Mucosa of gallbladder (tissue), 1 donor: ENCODE measurements around the gene TM7SF3. TPM values are rescaled to one million over a fixed set of nuclear protein-coding genes. Genes with fewer than 3 reads are reported as not detected.

Experiments
- DNase-seq: peaks from one replicate; pipeline ENCODE4 v3.0.0-alpha.2; 2020; ENCODE audit warnings: low spot score
- total RNA-seq: library from RNA; stranded (reverse); gene quantifications from one replicate; pipeline ENCODE4 v1.2.1, GENCODE V29; 2021
- donor health status: DM: no; HTN: no; CAD: no.

Gene TM7SF3
- total RNA-seq, 1 donor from 2014 or later, result 82.8 TPM

DNA sequence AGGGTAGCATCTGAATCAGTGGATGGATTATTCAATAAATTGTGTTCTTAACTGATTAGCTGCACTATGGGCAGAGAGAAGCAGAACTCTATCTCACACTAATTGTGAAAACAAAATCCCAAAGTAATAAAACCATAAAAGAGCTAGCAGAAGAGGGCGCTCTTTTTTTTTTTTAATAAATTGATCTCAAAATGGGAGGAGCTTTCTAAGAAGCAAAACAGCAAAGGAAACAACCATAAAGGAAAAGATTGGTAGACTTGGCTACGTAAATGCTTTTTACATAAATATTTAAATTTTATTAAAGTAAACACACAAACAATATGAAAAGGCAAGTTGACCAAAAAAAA is 1.5 kb upstream of the TM7SF3 start:
- no peak for DNase-seq

DNA sequence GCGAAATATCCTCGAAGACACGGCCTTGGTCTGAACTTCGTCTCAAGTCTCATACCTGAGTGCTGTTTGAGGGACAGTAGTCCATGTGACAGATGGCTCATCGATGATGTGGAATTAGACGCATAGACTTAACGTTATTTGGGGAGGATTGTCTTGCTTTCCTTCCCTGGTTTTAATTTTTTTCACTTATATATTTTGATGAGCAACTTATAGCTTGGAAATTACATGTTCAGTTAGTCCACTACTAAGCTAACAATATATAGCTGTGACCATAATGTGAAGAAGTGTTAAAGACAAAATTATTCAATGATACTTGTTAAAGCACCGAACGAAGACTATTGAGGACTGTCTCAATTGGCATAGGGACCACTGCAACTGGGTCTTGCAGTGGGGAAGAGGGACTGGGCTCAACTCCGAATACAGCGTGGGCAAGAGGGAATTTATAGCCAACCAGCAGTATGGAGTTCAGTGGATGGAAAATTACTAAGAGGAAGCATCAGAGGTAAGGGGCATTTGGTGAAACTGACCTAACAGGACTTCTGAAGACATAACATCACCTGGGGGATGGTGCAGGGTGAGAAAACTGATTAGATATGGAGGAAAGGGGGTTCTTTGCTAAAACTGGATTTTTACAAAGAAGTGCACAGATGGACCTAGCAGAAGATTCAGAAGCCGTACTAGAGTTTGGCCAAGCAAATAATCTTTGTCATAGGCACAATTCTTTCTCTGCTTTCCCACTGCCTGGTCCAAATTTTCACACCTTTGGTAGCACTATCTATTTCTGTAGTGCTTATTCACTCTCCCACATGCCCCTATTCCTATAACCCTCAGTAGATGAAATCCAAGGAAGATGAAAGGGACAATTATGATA is 910 bp upstream of the TM7SF3 start:
- no peak for DNase-seq

DNA sequence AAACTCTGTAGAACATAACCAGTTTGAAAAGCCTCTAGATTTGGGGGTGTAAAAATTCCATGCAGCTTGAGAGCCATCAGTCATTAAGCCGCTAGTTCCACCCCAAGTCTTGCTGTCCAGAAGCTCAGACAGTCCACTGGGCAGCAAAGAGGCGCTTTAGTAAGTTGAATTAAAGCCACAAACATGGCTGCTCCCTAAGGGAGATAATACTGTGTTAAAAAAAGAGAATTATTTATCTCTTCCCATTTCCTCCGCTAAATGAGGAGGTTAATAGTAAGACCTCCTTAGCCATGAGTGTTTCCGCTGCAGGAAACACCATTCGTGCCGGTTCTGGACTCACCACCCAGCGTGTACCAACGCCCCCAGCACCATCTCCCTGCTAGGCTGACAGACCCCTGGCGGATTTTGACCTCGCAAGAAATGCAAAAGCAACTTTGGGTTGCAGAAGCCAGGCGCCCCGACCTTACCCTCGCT is 536 bp downstream of the TM7SF3 start:
- DNase-seq, result no peak

DNA sequence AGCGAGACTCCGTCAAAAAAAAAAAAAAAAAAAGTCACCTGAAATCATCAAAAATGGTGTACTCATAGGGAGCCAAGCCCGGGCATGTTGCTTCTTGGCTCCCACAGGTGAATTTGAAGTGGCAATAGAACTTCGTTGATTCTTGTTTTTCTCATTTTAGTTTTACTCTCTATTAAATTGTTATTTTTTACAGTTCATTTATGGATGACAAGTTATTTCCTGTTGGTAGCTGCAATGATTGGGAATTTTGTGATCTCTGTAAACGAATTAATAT is 1.3 kb downstream of the TM7SF3 start:
- no peak for DNase-seq

DNA sequence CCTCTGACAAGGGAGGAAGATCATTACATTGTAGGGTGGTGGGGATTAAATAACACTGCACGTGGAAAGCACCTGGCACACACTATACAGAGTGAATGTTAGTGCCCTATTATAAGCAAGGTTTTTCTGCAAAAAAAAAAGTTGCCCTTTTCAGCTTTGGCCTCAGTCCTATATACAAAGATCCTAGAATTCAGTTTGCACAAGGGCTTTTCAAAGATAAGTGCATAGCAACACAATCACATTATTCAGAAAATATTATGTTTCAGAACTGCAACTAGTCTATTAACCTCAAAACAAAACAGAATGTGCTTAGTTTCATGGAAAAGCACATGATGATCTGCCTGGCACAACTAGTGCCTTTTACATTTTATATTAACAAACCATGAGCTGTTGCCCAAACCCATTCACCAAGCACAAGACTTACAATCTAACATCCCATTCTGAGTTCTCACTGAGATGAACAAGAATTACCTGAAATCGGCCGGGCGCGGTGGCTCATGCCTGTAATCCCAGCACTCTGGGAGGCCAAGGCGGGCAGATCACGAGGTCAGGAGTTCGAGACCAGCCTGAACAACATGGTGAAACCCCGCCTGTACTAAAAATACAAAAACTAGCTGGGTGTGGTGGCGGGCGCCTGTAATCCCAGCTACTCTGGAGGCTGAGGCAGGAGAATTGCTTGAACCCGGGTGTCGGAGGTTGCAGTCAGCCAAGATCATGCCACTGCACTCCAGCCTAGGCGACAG is 1.8 kb downstream of the TM7SF3 start:
- DNase-seq, result no peak

DNA sequence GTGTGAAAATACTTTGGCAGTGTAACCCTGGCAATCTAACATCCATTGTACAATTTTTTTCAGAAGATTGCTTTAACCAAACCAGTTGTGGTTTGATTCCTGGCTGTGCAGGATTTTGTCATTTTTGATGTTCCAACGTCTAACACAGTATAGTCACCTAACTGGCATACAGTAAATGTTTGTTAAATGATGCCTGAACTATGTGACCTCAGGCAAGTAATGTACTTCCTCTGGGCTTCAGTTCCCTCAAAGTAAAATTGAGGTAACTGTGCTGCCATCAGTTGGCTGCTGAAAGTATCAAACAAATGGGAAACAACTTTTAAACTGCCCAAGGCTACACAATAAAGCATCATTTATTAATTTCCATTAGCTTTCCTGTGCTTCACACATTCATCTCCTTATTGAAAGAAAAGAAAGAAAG is 4.3 kb downstream of the TM7SF3 start:
- no peak for DNase-seq

DNA sequence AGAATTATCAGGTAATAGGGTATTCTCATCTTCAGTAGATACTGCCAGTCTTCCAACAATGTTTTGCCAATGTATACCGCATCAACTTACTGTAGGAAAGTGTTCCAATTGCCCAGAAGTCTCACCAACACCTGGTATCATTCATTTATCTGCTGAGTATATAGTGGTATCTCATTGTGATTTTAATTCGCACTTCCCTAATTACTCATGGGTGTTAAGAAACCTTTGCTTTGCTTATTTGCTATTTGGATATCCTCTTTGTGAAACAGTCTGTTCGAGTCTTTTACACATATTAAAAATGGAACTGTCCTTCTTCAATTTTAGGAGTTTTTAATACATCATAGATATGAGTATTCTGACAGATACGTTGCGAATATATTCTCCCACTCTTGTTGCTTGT is 6.1 kb downstream of the TM7SF3 start:
- no peak for DNase-seq

DNA sequence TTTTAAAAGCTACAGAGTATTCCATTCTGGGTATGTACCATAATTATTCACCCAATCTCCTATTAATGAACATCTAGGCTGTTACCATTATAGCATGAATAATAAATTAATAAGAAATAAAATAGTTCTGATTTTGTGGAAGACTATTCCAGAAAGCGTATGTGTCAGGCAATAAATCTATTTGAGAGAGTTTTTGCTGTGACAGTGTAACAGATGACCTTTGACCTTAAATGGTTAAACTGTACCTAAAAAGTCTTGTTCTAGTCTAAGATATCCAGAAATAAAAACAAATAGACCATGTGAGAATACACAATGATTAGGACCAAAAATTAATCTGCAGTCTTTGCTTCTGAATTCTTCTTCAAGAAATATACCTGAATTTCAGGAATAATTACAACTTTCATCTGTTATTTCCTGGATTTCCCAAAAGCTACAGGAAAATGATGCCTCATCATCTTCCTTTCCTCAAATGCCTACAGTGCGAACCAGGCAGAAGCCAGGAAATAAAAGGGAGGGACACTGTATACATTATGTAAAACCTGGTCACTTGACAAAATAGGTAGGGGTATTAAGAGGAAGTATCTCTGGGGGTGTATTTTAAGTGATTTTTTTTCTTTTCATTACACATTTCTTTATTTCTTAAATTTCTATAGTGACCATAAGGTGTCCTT is 7.3 kb downstream of the TM7SF3 start:
- DNase-seq, result no peak

DNA sequence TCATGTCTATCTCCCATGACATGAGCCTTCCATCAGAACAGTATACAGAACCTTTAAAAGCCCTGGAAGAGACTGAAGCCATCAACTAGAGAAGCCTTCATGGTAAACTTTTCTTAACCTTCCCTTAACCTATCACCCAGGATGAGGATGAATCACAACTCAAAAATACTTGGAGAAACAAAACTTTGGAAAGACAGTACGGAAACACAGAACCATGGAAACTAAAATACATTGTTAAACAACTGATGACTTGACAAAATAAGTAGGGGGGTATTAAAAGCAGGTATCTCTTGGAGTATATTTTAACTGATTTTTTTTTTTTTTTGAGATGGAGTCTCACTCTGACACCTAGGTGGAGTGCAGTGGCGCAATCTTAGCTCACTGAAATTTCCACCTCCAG is 8.7 kb downstream of the TM7SF3 start:
- no peak for DNase-seq

DNA sequence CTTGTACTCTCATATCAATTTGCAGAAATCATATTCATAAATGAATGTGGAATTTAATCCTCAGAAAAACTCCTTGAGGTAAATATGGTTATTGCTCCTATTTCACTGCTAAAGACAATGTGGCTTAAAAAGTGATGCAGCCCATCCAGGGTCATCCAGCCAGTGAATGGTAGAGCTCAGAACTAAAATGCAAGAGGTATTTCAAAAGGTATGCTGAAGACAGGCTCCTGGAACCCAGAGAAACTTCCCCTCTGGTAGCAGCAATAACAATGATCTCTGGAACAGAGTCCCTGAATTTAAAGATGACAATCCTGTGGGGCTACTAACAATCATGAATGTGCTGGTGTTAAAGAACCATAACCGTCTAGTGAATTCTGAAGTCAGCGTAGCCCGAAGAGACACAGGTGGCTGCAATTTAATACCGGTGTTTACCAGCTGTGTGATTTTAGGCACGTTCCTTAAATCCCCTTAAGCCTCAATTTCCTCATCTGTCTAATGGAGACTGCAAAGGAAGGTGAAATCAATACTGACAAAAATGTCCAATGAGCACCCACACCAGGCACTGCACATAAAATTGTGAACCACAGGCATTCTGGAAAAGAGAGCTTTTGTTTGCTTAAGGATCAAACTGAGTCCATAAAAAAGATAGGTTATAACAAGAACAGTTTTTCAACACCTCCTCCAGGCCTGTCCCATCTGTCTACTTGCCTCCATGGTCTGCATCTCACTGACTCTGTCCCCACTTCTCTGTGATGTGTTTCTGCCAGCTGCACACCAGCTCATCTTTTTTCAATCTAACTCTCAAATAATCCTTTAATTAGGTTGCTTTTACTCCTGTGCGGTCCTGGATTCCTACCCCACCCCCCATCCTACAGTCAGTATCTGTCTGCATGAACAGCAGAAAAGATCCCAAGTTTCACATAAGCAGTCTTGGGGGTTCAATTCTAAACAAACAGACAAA is 10.5 kb downstream of the TM7SF3 start:
- no peak for DNase-seq

DNA sequence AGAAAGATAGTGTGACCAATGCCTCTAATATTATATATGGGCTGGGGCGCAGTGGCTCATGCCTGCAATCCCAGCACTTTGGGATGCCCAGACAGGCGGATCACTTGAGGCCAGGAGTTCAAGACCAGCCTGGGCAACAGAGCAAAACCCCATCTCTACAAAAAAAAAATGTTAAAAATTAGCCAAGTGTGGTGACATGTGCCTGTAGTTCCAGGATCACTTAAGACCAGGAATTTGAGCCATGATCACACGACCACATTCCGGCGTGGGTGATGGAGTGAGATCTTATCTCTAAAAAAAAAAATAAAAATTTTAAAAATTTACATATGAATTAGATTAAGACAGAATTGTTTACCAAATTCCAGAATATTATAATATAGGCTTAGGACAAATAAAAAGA is 12.0 kb downstream of the TM7SF3 start:
- no peak for DNase-seq

DNA sequence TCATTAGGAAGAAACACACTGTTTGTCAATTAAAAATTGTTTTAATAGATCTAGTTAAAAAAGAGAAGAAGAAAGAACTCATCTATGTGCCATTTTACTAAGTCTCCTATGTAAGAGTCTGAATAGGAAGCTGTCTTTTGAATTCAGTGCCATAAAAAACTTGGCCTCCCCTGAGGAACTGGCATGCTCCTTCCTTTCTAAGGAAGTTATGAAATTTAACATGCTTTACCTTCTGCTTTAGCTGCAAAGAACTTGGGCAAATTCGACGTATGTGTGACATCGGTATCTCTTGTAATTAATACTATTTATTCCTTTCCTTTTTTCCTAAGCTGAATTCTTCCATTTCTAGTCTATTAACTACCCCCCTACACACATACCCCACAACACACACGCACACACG is 12.5 kb downstream of the TM7SF3 start:
- DNase-seq, result no peak

DNA sequence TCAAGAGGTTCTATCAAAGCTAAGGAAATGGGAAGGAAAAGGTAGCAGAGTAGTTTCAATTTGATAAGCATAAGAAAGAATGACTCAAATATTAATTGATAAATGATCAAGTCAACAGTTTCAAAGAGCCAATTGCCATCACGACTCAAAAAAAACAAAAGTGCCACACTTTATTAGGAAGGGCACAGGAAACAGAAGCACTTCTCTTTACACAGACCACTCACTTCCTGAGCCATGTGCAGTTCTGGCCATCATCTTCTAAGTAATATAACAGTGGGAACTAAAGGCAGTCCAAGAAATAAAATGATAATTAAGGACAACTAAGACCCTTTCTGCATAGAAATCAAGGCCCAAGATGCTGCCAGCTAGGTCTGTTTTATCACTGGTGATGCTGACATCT is 13.2 kb downstream of the TM7SF3 start:
- no peak for DNase-seq

DNA sequence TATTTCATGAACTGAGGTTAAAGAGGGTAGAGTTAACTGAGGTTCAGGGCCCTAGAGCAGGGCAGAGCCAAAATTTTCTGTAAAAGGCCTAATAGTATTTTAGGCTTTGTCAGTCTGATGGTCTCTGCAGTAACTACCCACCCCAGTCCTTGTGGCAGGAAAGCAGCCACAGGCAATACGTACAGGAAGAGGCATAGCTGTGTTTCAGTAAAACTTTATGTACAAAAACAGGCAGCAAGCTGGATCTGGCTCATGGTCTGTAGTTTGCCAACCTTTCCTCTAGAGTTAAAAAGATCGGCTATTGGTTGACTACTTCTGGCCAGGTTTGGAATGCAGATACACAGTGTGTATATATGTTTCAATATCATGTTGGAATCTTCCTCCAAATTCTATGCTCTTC is 17.2 kb downstream of the TM7SF3 start:
- no peak for DNase-seq

DNA sequence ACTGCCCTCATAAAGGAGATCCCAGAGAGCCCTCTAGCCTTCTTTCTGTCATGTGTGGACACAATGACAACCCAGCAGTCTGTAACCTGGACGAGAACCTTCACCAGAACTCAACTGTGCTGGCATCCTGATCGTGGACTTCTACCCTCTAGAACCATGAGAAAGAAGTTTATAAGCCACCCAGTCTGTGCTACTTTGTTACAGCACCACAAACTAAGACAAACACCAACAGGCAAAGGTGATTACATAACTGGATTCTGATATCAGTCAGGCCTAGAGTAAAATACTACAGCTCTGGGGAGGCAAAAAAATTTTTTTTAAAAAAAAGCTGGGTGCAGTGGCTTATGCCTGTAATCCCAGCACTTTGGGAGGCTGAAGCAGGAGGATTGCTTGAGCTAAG is 18.5 kb downstream of the TM7SF3 start:
- no peak for DNase-seq

DNA sequence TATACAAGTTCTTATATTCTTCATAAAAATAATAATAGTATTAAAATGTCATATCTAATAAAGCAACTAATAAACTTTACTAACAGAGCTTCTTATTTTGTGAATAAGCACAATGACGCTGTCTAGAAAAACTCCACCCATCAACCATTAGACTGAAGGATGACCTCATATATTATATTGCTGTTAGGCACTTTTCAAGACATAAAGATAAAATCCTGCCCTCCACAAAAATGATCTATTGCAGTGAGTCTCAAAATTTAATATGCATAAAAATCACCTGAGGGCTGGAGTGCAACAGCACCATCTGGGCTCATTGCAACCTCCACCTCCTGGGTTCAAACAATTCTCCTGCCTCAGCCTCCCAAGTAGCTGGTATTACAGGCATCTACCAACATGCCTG is 20.1 kb downstream of the TM7SF3 start:
- no peak for DNase-seq

DNA sequence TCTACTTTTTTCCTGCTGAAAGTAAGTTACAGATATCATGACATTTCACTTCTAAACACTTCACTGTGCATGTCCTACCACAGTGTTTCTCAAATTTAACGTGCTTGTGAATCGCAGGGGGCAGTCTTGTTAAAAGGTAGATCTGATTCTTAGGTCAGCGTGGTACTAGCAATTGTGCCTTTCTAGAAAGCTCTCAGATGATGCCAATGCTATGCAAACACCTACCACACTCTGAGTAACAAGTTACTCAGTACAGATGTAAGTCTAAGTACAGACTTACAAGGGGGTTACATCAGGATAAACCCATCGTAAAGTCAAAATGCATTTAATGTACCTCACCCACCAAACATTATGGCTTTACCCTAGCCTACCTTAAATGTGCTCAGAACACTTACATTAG is 22.4 kb downstream of the TM7SF3 start:
- DNase-seq, result no peak

DNA sequence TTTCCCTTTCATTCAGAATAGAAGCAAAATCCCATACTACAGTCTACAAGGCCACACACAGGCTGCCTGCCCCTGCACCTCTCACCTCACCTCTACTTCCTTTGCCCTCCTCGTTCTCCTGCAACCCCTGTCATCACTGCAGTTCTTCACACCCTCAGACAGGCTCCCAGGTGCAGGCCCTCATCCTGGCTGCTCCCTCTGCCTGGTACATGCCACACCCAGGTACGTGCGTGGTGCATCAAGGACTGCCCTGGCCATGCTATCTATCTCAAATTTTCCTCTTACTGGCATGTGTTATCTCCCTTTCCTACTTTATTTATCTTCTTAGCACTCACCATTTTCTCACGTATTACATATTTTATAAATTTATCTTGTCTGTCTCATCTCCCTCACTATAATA is 24.3 kb downstream of the TM7SF3 start:
- no peak for DNase-seq

DNA sequence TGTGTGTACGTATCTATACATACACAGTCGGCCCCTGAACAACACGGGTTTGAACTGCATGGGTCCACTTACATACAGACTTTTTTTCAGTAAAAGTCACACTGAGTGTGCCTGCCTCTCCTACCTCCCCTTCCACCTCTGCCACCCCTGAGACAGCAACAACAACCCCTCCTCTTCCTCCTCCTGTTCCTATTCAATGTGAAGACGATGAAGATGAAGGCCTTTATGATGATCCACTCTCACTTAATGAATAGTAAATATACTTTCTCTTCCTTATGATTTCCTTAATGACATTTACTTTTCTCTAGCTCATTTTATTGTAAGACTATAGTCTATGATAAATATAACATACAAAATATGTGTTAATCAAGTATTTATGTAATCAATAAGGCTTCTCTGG is 25.5 kb downstream of the TM7SF3 start:
- DNase-seq, result no peak

DNA sequence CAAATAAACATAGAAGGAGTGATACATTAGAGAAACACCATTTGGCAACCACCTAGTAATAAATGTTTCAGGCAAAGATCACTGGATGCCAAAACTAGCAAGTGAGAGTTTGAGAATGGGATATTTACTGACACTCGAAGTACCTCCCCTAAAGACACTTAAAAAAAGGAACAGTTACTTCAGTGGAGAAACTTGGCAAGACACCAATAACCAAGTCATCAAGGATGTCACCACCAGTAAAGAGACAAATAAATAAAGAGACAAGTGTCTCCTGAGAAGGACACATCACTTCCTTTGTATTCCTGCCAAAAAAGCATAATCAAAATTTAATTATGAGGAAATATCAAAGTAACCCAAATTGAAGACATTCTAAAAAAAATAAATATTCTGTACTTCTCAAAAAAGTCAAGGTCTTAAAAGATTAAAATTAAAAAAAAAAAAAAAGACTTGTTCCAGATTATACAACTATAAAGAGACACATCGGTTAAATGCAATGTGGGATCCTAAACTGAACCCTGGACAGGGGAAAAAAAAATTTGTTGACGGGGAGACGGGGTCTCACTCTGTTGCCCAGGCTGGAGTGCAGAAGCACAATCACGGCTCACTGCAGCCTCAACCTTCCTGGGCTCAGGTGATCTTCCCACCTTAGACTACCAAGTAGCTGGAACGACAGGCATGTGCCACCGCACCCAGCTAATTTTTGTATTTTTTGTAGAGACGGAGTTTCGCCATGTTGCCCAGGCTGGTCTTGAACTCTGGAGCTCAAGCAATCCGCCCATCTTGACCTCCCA is 26.4 kb downstream of the TM7SF3 start:
- no peak for DNase-seq

DNA sequence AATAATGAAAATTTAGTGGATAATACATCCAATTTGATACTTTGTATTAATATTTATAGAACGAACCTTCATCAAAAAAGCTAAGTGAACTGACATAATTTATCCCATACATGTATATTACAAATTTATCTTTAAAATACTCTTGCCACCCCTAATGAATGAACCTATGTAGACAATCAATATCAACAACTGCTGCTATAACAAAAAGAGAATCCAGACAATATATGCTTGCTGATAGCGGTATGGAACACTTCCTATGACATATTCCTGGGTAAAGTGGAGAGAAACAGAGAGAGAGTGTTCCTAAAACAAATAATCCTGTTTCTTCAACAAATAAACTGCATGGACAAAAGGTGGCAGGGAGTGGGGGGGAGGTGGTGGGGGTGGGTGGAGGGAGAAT is 31.3 kb downstream of the TM7SF3 start:
- DNase-seq, result no peak
